ENCODE measurements around the gene ICE2.

ICE2 gene

GRCh38 chr15:60386615-60387014 is 92.3 kb downstream of the ICE2 start:
- Histone ChIP-seq H3K36me3 (ENCODE audit: low read depth) (peaks cover 100% of the 10 kb centered on the region), H3K4me1 (ENCODE audit: insufficient read depth, poor library complexity, severe bottlenecking) (peaks cover 96% of the 10 kb centered on the region)

GRCh38 chr15:60385620-60386552 is 93.1 kb downstream of the ICE2 start:
- TF ChIP-seq CTCF (IDR thresholded peaks at IDR 0.05; ENCODE audit: poor library complexity, severe bottlenecking) = no peak
- Histone ChIP-seq H3K4me1 (ENCODE audit: insufficient read depth, poor library complexity, severe bottlenecking) (peaks cover 96% of the 10 kb centered on the region), H3K27ac (ENCODE audit: poor library complexity, severe bottlenecking) (peak overlapping the region; percentile 99)

More at GRCh38 chr15:60386615-60387014, 92.3 kb downstream of the ICE2 start:
- no peak overlapping the region for H3K4me3 ChIP-seq (ENCODE audit: severe bottlenecking)
- H3K27me3 ChIP-seq (ENCODE audit: insufficient read depth, poor library complexity, severe bottlenecking) = no peaks in the 10 kb centered on the region
- TF ChIP-seq CTCF (IDR thresholded peaks at IDR 0.05; ENCODE audit: poor library complexity, severe bottlenecking) = no peak
- ATAC-seq (ENCODE audit: low read depth) = no peak
- no peaks in the 10 kb centered on the region for H3K9me3 ChIP-seq (ENCODE audit: severe bottlenecking)
- H3K27ac ChIP-seq (ENCODE audit: poor library complexity, severe bottlenecking) = peak overlapping the region; percentile 99
- no peak for DNase-seq (ENCODE audit: low spot score)

GRCh38 chr15:60384526-60385126 is 94.3 kb downstream of the ICE2 start:
- TF ChIP-seq CTCF (IDR thresholded peaks at IDR 0.05; ENCODE audit: poor library complexity, severe bottlenecking) = no peak
- peak overlapping the region; percentile 99 for H3K27ac ChIP-seq (ENCODE audit: poor library complexity, severe bottlenecking)
- H3K9me3 ChIP-seq (ENCODE audit: severe bottlenecking) = no peaks in the 10 kb centered on the region
- no peak overlapping the region for H3K4me3 ChIP-seq (ENCODE audit: severe bottlenecking)
- ATAC-seq (ENCODE audit: low read depth) (no peak), DNase-seq (ENCODE audit: low spot score) (no peak)
- H3K36me3 ChIP-seq (ENCODE audit: low read depth) = peaks cover 100% of the 10 kb centered on the region
- H3K27me3 ChIP-seq (ENCODE audit: insufficient read depth, poor library complexity, severe bottlenecking) = no peaks in the 10 kb centered on the region
- H3K4me1 ChIP-seq (ENCODE audit: insufficient read depth, poor library complexity, severe bottlenecking) = peaks cover 96% of the 10 kb centered on the region

More at GRCh38 chr15:60385620-60386552, 93.1 kb downstream of the ICE2 start:
- peak; percentile 3; the same call in 2 of the 3 replicates for ATAC-seq (ENCODE audit: low read depth)
- Histone ChIP-seq H3K27me3 (ENCODE audit: insufficient read depth, poor library complexity, severe bottlenecking) (no peaks in the 10 kb centered on the region), H3K4me3 (ENCODE audit: severe bottlenecking) (no peak overlapping the region), H3K36me3 (ENCODE audit: low read depth) (peaks cover 100% of the 10 kb centered on the region), H3K9me3 (ENCODE audit: severe bottlenecking) (no peaks in the 10 kb centered on the region)
- DNase-seq (ENCODE audit: low spot score) = no peak

GRCh38 chr15:60384053-60384452 is 94.9 kb downstream of the ICE2 start:
- H3K4me3 ChIP-seq (ENCODE audit: severe bottlenecking) = no peak overlapping the region
- no peak for TF ChIP-seq CTCF (IDR thresholded peaks at IDR 0.05; ENCODE audit: poor library complexity, severe bottlenecking)
- H3K4me1 ChIP-seq (ENCODE audit: insufficient read depth, poor library complexity, severe bottlenecking) = peaks cover 96% of the 10 kb centered on the region
- peak overlapping the region; percentile 99 for H3K27ac ChIP-seq (ENCODE audit: poor library complexity, severe bottlenecking)
- peaks cover 100% of the 10 kb centered on the region for H3K36me3 ChIP-seq (ENCODE audit: low read depth)
- no peaks in the 10 kb centered on the region for H3K9me3 ChIP-seq (ENCODE audit: severe bottlenecking)
- no peaks in the 10 kb centered on the region for H3K27me3 ChIP-seq (ENCODE audit: insufficient read depth, poor library complexity, severe bottlenecking)
- ATAC-seq (ENCODE audit: low read depth) = no peak
- no peak for DNase-seq (ENCODE audit: low spot score)

Measured in RWPE2 (cell line).